K562 (cell line): ENCODE data around the gene TIMP3. TPM values are rescaled to one million over a fixed set of nuclear protein-coding genes. Genes with fewer than 3 reads are reported as not detected.

ENCODE experiments used
- ATAC-seq: fragments of 200-7000 bp; cut with Tn5 transposase; 3 replicates; pipeline ENCODE4 v1.9.1; 2020; ENCODE audit warnings: moderate library complexity
- BruUV-seq: library from RNA; stranded (reverse); fragments of 400-500 nt; replicated peaks from 2 replicates; lab custom pipeline; 2021; lab: Mats Ljungman, UMichigan
- CTCF ChIA-PET: fragments of 300-600 bp; formaldehyde crosslinking; extraction: SDS; loops from one replicate; lab custom pipeline; 2021; ENCODE audit warnings: low intra/inter-chr PET ratio; lab: Yijun Ruan, JAX
- POLR2A ChIA-PET: fragments of 300-600, 350-650 bp; sonication (Branson Sonifier 250); formaldehyde crosslinking; extraction: SDS; loops from one replicate; lab custom pipeline; 2021; ENCODE audit warnings: antibody characterized with exemption, inconsistent platforms; lab: Yijun Ruan, JAX
- DNase-seq, 4 experiments: peaks; one replicate each; pipeline versions ENCODE4 v3.0.0 to v3.0.0-alpha.2; 2011 to 2018; ENCODE audit warnings: low spot score in 3 of 4, mixed read lengths in 3 of 4; ENCODE audit errors: extremely low read depth in 1 of 4
- FAIRE-seq: peaks from 2 replicates; lab custom pipeline; 2011; peaks lifted over from hg19 to GRCh38; lab: Jason Lieb, UNC
- H2AFZ ChIP-seq: 2 replicates; pipeline ENCODE4 v1.6.0; 2011; ENCODE audit warnings: low read depth, low read length, control low read depth, inconsistent platforms
- H3K27ac ChIP-seq: fragments of 200-600 bp; 3 replicates; pipeline ENCODE4 v1.8.0; 2011; ENCODE audit warnings: low read depth, mild to moderate bottlenecking, control low read depth, inconsistent platforms, low read length, moderate library complexity, mixed read lengths; ENCODE audit errors: extremely low read depth
- H3K27me3 ChIP-seq, 2 experiments: fragments of 300-600 bp in 1 of 2; 2 replicates in 1 of 2; 3 replicates in 1 of 2; pipeline versions ENCODE4 v1.6.0 to v1.8.0; 2011; ENCODE audit warnings: inconsistent platforms in 2 of 2, low read length in 2 of 2, mild to moderate bottlenecking in 1 of 2, mixed read lengths in 1 of 2, moderate library complexity in 1 of 2; ENCODE audit not compliant: control insufficient read depth in 2 of 2, insufficient read depth in 2 of 2
- H3K36me3 ChIP-seq: fragments of 300-600 bp; 3 replicates; pipeline ENCODE4 v1.8.0; 2011; ENCODE audit warnings: mild to moderate bottlenecking, low read length, inconsistent platforms; ENCODE audit not compliant: control insufficient read depth, insufficient read depth
- H3K4me1 ChIP-seq, 2 experiments: fragments of 200-600 bp in 1 of 2; replicated peaks in 1 of 2; 2 replicates in 1 of 2; 3 replicates in 1 of 2; pipeline versions ENCODE4 v1.5.1 to v1.8.0; 2011; ENCODE audit warnings: inconsistent platforms in 2 of 2, low read length in 2 of 2, mild to moderate bottlenecking in 1 of 2, mixed read lengths in 1 of 2, moderate library complexity in 1 of 2; ENCODE audit not compliant: control insufficient read depth in 2 of 2, insufficient read depth in 2 of 2
- H3K4me2 ChIP-seq: 2 replicates; pipeline ENCODE4 v1.6.1; 2011; ENCODE audit warnings: low read length, control low read depth, inconsistent platforms, mixed read lengths; ENCODE audit not compliant: insufficient read depth
- H3K4me3 ChIP-seq: fragments of 200-600 bp; sonication (generic), shearing (Covaris generic); 2 replicates; pipeline ENCODE4 v1.5.1; 2016; ENCODE audit warnings: control low read depth, inconsistent platforms
- H3K79me2 ChIP-seq: fragments of 200-600 bp; 3 replicates; pipeline ENCODE4 v1.8.0; 2011; ENCODE audit warnings: low read length, inconsistent platforms; ENCODE audit not compliant: control insufficient read depth, insufficient read depth
- H3K9ac ChIP-seq, 2 experiments: 2 replicates each; pipeline versions ENCODE4 v1.6.0 to v1.6.1; 2011; ENCODE audit warnings: low read depth in 2 of 2, low read length in 2 of 2, control low read depth in 1 of 2, inconsistent platforms in 1 of 2, mild to moderate bottlenecking in 1 of 2, mixed read lengths in 1 of 2; ENCODE audit not compliant: insufficient read depth in 1 of 2
- H3K9me1 ChIP-seq: one replicate; pipeline ENCODE4 v1.6.0; 2011; ENCODE audit warnings: inconsistent platforms, mild to moderate bottlenecking, low read length, moderate library complexity; ENCODE audit not compliant: control insufficient read depth, insufficient read depth
- H3K9me3 ChIP-seq: replicated peaks from 2 replicates; pipeline ENCODE4 v1.5.1; 2011; ENCODE audit warnings: low read depth, low read length, inconsistent platforms; ENCODE audit not compliant: control insufficient read depth, insufficient read depth
- H4K20me1 ChIP-seq: replicated peaks from 2 replicates; pipeline ENCODE4 v1.6.1; 2011; ENCODE audit warnings: low read length, inconsistent platforms, mixed read lengths; ENCODE audit not compliant: control insufficient read depth, insufficient read depth
- CXXC5 ChIP-seq: fragments of 250-450 bp; sonication (Bioruptor Pico); IDR thresholded peaks from 2 replicates; pipeline ENCODE4 v1.8.0; 2022; ENCODE audit warnings: inconsistent platforms, mild to moderate bottlenecking, moderate library complexity
- ETV5 ChIP-seq: sonication (generic); formaldehyde crosslinking; IDR thresholded peaks from 2 replicates; pipeline ENCODE4 v1.4.0; 2020; ENCODE audit warnings: low read depth, mild to moderate bottlenecking, missing genetic modification reagents
- MTA2 ChIP-seq: fragments of 450-650 bp; IDR thresholded peaks from 2 replicates; pipeline ENCODE4 v1.6.1; 2016; ENCODE audit warnings: low read depth
- MYBL2 ChIP-seq, 2 experiments: fragments of 450-650 bp in 1 of 2; sonication (generic) in 1 of 2; formaldehyde crosslinking in 1 of 2; IDR thresholded peaks; 2 replicates each; pipeline versions ENCODE4 v1.6.1 to v1.8.1; 2017 to 2022; ENCODE audit warnings: borderline replicate concordance in 1 of 2, inconsistent platforms in 1 of 2, low read depth in 1 of 2, mild to moderate bottlenecking in 1 of 2, missing genetic modification reagents in 1 of 2, moderate library complexity in 1 of 2
- NFIC ChIP-seq: fragments of 450-650 bp; IDR thresholded peaks from 2 replicates; pipeline ENCODE4 v1.6.1; 2017; ENCODE audit warnings: mild to moderate bottlenecking, inconsistent platforms
- RCOR1 ChIP-seq, 2 experiments: IDR thresholded peaks; 2 replicates each; pipeline ENCODE4 v1.6.1; 2012; ENCODE audit warnings: low read depth in 2 of 2, low read length in 2 of 2, borderline replicate concordance in 1 of 2, improper control_type of control experiment in 1 of 2
- RFX5 ChIP-seq: IDR thresholded peaks from 2 replicates; pipeline ENCODE4 v1.6.1; 2011; ENCODE audit warnings: low read depth, mild to moderate bottlenecking, improper control_type of control experiment, low read length
- SETDB1 ChIP-seq: IDR thresholded peaks from one replicate; pipeline ENCODE4 v1.6.1; 2012; ENCODE audit warnings: low read length, control low read depth, inconsistent platforms
- TFE3 ChIP-seq: fragments of 450-650 bp; formaldehyde crosslinking; IDR thresholded peaks from 2 replicates; pipeline ENCODE4 v1.4.0; 2020; ENCODE audit warnings: mild to moderate bottlenecking, mixed read lengths
- ZNF146 ChIP-seq: IDR thresholded peaks from one replicate; pipeline ENCODE4 v1.6.1; 2018; ENCODE audit warnings: missing compliant biosample characterization; ENCODE audit not compliant: unreplicated experiment
- WGBS: fragments of 100-300 bp; shearing (Covaris generic); methylation state at CpG from one replicate; pipeline ENCODE4 v1.1.6; 2016; ENCODE audit warnings: low coverage, mixed read lengths; ENCODE audit not compliant: insufficient coverage; ENCODE audit errors: missing lambda C conversion rate; 5-methylcytosine and 5-hydroxymethylcytosine counted together
- in situ Hi-C: fragments of 300-500 bp; cut with MboI; formaldehyde crosslinking; loops from 4 replicates; pipeline ENCODE4 v1.15.0; 2018; ENCODE audit warnings: inconsistent platforms, mixed read lengths
- intact Hi-C: fragments of 100-400 bp; cut with micrococcal nuclease; formaldehyde crosslinking; loops from 2 replicates; pipeline ENCODE4 v1.14.2; 2022
- polyA plus RNA-seq, 8 experiments: library from polyadenylated mRNA; depleted of rRNA in 4 of 8; stranded (reverse) in 5 of 8; unstranded in 3 of 8; fragments of >200 nt; fragmentation: Nextera tagmentation in 2 of 8; fragmentation: Illumina TruSeq in 1 of 8; extraction: Ambion mirVana in 2 of 8; extraction: Trizol in 1 of 8; gene quantifications; 2 replicates each; pipeline versions ENCODE4 v1.2.1 to v1.2.3, GENCODE V29; 2011 to 2014; ENCODE audit warnings: inconsistent platforms in 1 of 8, missing spikeins in 1 of 8
- total RNA-seq, 7 experiments: library from RNA; depleted of rRNA in 6 of 7; stranded (reverse); fragments of >200 nt in 6 of 7; fragmentation: Illumina TruSeq in 2 of 7; extraction: Trizol in 2 of 7; gene quantifications; 2 replicates each; pipeline versions ENCODE4 v1.2.1 to v1.2.3, GENCODE V29; 2011 to 2021; ENCODE audit warnings: low replicate concordance in 1 of 7
- TF ChIP-seq, protein P1 (sequence below): sonication (generic); IDR thresholded peaks from 2 replicates; pipeline ENCODE4 v1.6.1; 2016

The TIMP3 gene
- total and polyA plus RNA-seq, 9 of the 15 experiments (the other 6 are each of a cell fraction or from before 2014, with no cell fraction given), result 0.07 to 0.73 (median 0.18) TPM

DNA sequence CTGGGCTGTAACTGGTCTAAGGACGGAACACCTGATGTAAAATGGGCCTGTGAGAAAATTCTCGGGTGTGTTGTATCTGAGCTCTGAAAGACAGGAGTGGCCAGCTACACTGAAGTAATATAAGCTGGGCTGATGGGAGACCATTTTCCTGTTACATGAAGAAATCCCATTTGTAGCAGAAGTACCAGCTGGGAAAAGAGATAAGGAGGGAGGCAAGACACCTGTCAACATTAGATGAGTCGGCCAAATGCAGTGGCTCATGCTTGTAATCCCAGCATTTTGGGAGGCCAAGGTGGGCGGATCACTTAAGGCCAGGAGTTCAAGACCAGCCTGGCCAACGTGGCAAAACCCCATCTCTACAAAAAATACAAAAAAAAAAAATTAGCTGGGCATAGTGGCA lies 72.1 kb downstream of the TIMP3 start (continued):
- peak; percentile 83 for TF ChIP-seq MTA2
- TF ChIP-seq NFIC, result peak; percentile 71
- TF ChIP-seq, all 486 proteins: peak for 60; not testable (repeated sequence) for 426

DNA sequence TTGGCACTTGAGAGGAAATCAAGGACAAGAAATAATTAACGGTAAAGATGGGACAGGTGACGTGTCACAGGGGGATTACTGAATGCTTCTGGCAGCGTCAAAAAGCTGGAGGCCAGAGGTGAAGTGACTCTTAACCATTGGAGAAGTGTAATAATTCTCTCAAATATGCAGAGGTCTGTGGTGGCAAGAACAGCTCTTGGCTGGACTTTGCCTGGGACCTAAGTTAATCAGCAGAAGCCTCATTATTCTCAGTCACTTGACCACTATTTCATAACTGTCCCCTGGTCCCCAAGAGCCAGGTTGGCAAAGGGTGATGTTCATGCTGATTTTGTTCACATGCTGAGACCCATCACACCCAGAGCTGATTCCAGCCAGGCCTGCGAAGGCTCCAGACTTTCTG lies 72.9 kb downstream of the TIMP3 start:
- WGBS, result 55% methylated on average over 4 of the region's 4 CpGs
- ChIA-PET CTCF (no interaction called here), POLR2A (no interaction called here)
- no peaks in the 10 kb centered on the region for H4K20me1 ChIP-seq
- no peaks in the 10 kb centered on the region for H3K9me1 ChIP-seq
- TF ChIP-seq ZNF146, result no peak
- TF ChIP-seq SETDB1, result no peak
- no peak for TF ChIP-seq RFX5
- TF ChIP-seq TFE3 (CRISPR knock-in tag), result no peak
- TF ChIP-seq, protein P1, sequence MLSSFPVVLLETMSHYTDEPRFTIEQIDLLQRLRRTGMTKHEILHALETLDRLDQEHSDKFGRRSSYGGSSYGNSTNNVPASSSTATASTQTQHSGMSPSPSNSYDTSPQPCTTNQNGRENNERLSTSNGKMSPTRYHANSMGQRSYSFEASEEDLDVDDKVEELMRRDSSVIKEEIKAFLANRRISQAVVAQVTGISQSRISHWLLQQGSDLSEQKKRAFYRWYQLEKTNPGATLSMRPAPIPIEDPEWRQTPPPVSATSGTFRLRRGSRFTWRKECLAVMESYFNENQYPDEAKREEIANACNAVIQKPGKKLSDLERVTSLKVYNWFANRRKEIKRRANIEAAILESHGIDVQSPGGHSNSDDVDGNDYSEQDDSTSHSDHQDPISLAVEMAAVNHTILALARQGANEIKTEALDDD, result no peak
- no peak for TF ChIP-seq ETV5
- TF ChIP-seq RCOR1 (IDR thresholded peaks at IDR 0.05; ENCODE audit: borderline replicate concordance in 1 of 2, low read depth in 2 of 2, low read length in 2 of 2), result no peak
- TF ChIP-seq MYBL2 (IDR thresholded peaks at IDR 0.05; ENCODE audit: low read depth), result no peak
- no peak for TF ChIP-seq MYBL2 (CRISPR knock-in tag; IDR thresholded peaks at IDR 0.05; ENCODE audit: borderline replicate concordance)
- TF ChIP-seq CXXC5, result no peak
- H3K4me3 ChIP-seq, result no peak overlapping the region
- in situ Hi-C loops (no loop called here), intact Hi-C loops (no loop called here)
- H3K9ac ChIP-seq, result peak overlapping the region in 1 of 2 experiments; percentile 38; a peak in 1 of 4 replicates
- FAIRE-seq (no peak), DNase-seq (no peak), ATAC-seq (no peak)
- no peak overlapping the region for H3K4me2 ChIP-seq
- BruUV-seq, result no TSS peak
- peaks cover 6 to 16% of the 10 kb centered on the region in 2 experiments; a peak in 3 of 5 replicates for H3K4me1 ChIP-seq
- peak overlapping the region; percentile 45; the same call in 1 of the 3 replicates for H3K27ac ChIP-seq
- no peaks in the 10 kb centered on the region for H3K79me2 ChIP-seq
- H2AFZ ChIP-seq, result peak overlapping the region; percentile 84
- H3K27me3 ChIP-seq, result no peaks in the 10 kb centered on the region
- H3K36me3 ChIP-seq, result no peaks in the 10 kb centered on the region
- H3K9me3 ChIP-seq, result no peaks in the 10 kb centered on the region
